22Rv1 (cell line): ENCODE measurements around the gene OR2Y1.

Source experiments
- CTCF ChIP-seq: fragments of 450-650 bp; IDR thresholded peaks from 2 replicates; pipeline ENCODE4 v1.5.1; 2017; ENCODE audit warnings: mild to moderate bottlenecking
- ZFX ChIP-seq: fragments of 450-650 bp; IDR thresholded peaks from 2 replicates; pipeline ENCODE4 v1.6.1; 2017; ENCODE audit warnings: antibody characterized with exemption, borderline replicate concordance

- TF ChIP-seq CTCF (no peak), ZFX (no peak)
These were observed 30.0 kb upstream of the OR2Y1 start for GRCh38 chr5:180769821-180770220.
